Muscle of arm (tissue), 12 donors: Measurements from ENCODE around the gene PCDHB7. TPM values are rescaled to one million over a fixed set of nuclear protein-coding genes. Genes with fewer than 3 reads are reported as not detected.
"Not testable (repeated sequence)": the region's sequence is repeated elsewhere in the genome, so short reads cannot be mapped to it uniquely, and the experiment has no call there.

ENCODE experiments used
- DNase-seq: peaks from one replicate; pipeline ENCODE4 v3.0.0-alpha.2; 2013
- polyA plus RNA-seq, 12 donors: library from polyadenylated mRNA; unstranded; fragments of 120-200 nt; gene quantifications; one replicate each; pipeline ENCODE4 v1.2.1, GENCODE V29; 2013; ENCODE audit not compliant: insufficient read length in 12 of 12

Gene PCDHB7
- polyA plus RNA-seq, 12 donors, result 1.8 to 3.3 (median 2.4) TPM; not detected in 1

- DNase-seq, result not testable (repeated sequence)
Observed at GRCh38 chr5:141177577-141178191, 5.2 kb downstream of the PCDHB7 start, which contains the start of gene PCDHB8. TSS of gene PCDHB8 (plus strand) at chr5:141177790. CDS start at chr5:141178035, 245 bp downstream.

DNA sequence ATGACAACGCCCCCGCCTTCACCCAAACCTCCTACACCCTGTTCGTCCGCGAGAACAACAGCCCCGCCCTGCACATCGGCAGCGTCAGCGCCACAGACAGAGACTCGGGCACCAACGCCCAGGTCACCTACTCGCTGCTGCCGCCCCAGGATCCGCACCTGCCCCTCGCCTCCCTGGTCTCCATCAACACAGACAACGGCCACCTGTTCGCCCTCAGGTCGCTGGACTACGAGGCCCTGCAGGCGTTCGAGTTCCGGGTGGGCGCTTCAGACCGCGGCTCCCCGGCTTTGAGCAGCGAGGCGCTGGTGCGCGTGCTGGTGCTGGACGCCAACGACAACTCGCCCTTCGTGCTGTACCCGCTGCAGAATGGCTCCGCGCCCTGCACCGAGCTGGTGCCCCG, 6.9 kb downstream of the PCDHB7 start:
- not testable (repeated sequence) for DNase-seq

GRCh38 chr5:141179876-141180275, 7.4 kb downstream of the PCDHB7 start:
- DNase-seq, result not testable (repeated sequence)

- DNase-seq, result no peak
Observed at GRCh38 chr5:141180313-141180712, 7.9 kb downstream of the PCDHB7 start.

- no peak for DNase-seq
Observed at GRCh38 chr5:141182248-141182647, 9.8 kb downstream of the PCDHB7 start, which contains the start of gene PCDHB16. TSS of gene PCDHB16 (plus strand) at chr5:141182387. CDS start at chr5:141182560, 173 bp downstream.

DNA sequence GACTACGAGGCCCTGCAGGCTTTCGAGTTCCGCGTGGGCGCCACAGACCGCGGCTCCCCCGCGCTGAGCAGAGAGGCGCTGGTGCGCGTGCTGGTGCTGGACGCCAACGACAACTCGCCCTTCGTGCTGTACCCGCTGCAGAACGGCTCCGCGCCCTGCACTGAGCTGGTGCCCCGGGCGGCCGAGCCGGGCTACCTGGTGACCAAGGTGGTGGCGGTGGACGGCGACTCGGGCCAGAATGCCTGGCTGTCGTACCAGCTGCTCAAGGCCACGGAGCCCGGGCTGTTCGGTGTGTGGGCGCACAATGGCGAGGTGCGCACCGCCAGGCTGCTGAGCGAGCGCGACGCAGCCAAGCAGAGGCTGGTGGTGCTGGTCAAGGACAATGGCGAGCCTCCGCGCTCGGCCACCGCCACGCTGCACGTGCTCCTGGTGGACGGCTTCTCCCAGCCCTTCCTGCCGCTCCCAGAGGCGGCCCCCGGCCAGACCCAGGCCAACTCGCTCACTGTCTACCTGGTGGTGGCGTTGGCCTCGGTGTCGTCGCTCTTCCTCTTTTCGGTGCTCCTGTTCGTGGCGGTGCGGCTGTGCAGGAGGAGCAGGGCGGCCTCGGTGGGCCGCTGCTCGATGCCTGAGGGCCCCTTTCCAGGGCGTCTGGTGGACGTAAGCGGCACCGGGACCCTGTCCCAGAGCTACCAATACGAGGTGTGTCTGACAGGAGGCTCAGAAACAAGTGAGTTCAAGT, 11.8 kb downstream of the PCDHB7 start:
- not testable (repeated sequence) for DNase-seq

DNA sequence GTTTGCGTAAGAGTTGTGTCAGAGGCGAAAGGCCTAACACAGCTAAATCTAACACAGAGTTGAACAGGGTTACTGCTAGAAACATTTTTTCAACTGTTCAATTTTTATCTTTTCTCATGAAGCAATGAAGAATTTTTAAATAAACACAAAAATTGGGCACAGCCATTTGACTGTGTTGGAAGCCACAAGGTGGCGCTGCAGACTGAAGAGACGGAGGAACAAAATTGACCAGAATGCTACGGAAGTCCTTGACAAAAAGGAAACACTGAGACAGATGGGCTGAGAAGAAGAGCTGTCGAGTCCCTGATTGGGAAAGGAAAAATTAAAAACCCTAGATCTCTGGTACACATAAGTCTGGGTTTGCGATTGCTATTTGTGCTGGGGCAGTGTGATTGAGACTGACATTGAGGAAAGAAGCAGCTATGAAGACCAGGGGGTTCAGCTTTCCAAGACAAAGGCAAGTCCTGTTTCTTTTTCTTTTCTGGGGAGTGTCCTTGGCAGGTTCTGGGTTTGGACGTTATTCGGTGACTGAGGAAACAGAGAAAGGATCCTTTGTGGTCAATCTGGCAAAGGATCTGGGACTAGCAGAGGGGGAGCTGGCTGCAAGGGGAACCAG, 14.6 kb downstream of the PCDHB7 start, which contains the start of gene PCDHB9:
PCDHB9 (plus strand) TSS at position 265 of the 616 bp plus-strand sequence; CDS start at position 423, 158 bp downstream.
- DNase-seq, result no peak

DNA sequence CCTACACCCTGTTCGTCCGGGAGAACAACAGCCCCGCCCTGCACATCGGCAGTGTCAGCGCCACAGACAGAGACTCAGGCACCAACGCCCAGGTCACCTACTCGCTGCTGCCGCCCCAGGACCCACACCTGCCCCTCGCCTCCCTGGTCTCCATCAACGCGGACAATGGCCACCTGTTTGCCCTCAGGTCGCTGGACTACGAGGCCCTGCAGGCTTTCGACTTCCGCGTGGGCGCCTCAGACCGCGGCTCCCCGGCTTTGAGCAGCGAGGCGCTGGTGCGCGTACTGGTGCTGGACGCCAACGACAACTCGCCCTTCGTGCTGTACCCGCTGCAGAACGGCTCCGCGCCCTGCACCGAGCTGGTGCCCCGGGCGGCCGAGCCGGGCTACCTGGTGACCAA, 16.2 kb downstream of the PCDHB7 start:
- not testable (repeated sequence) for DNase-seq

- not testable (repeated sequence) for DNase-seq
Observed at GRCh38 chr5:141189131-141189530, 16.7 kb downstream of the PCDHB7 start.

GRCh38 chr5:141192110-141192725, 19.8 kb downstream of the PCDHB7 start, which contains the start of gene PCDHB10:
TSS of gene PCDHB10 (plus strand) at chr5:141192353. CDS start at chr5:141192553, 200 bp downstream.
- no peak for DNase-seq

DNA sequence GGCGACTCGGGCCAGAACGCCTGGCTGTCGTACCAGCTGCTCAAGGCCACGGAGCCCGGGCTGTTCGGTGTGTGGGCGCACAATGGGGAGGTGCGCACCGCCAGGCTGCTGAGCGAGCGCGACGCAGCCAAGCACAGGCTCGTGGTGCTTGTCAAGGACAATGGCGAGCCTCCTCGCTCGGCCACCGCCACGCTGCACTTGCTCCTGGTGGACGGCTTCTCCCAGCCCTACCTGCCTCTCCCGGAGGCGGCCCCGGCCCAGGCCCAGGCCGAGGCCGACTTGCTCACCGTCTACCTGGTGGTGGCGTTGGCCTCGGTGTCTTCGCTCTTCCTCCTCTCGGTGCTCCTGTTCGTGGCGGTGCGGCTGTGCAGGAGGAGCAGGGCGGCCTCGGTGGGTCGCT, 21.9 kb downstream of the PCDHB7 start:
- DNase-seq, result not testable (repeated sequence)

DNA sequence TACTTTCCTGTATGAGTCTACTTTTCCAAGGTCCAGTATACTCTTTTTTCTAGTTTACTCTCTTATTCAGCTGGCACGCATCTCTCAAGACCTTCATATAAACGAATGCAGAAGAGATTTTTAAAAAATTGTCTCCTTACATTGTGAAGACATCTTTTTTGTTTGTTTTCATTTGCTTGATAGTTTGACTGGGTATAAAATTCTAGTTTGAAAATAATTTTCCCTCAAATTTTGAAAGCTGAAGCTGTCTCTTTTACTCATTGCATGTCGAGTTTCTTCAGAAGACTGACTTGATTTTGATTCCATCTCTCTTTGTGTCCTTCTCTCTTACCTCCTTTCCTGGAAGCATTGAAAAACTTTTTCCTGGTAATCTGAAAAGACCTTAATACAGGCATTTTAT, 23.9 kb downstream of the PCDHB7 start:
- DNase-seq, result no peak

DNA sequence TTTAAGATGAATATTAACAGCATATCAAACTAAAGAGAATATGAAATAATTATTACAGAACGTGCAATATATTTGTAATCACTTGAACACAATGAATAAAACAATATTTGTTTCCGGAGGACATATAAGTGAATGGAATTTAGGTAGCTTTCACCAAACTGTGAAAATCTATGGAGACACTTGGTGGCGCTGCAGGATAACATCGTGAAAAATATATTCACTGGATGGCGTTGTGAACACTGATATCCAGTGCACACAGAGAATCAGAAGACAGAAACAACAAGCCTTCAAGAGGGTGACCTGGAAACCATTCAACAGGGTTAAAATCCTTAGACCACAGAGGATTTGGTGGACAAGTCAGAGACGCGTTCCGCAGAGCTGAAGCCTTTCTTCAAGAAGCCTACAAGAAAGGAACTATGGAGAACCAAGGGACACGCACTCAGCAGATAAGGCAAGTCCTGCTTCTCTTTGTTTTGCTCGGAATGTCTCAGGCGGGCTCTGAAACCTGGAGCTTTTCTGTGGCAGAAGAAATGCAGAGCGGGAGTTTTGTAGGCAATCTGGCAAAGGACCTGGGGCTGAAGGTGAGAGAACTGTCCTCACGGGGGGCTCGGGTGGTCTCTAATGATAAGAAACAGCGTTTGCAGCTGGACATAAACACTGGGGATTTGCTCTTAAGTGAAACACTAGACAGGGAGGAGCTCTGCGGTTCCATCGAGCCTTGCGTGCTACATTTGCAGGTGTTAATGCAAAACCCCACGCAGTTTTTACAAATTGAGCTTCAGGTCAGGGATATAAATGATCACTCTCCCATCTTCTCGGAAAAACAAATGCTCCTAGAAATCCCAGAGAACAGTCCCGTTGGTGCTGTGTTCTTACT, 27.2 kb downstream of the PCDHB7 start, which contains the start of gene PCDHB11:
PCDHB11 (plus strand) TSS at position 269 of the 877 bp plus-strand sequence; CDS start at position 417, 148 bp downstream.
- DNase-seq, result no peak

DNA sequence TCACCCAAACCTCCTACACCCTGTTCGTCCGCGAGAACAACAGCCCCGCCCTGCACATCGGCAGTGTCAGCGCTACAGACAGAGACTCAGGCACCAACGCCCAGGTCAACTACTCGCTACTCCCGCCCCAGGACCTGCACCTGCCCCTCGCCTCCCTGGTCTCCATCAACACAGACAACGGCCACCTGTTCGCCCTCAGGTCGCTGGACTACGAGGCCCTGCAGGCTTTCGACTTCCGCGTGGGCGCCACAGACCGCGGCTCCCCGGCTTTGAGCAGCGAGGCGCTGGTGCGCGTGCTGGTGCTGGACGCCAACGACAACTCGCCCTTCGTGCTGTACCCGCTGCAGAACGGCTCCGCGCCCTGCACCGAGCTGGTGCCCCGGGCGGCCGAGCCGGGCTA, 28.7 kb downstream of the PCDHB7 start:
- not testable (repeated sequence) for DNase-seq

DNA sequence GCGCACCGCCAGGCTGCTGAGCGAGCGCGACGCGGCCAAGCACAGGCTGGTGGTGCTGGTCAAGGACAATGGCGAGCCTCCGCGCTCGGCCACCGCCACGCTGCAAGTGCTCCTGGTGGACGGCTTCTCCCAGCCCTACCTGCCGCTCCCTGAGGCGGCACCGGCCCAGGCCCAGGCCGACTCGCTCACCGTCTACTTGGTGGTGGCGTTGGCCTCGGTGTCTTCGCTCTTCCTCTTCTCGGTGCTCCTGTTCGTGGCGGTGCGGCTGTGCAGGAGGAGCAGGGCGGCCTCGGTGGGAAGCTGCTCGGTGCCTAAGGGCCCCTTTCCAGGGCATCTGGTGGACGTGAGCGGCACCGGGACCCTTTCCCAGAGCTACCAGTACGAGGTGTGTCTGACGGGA, 29.2 kb downstream of the PCDHB7 start:
- DNase-seq, result not testable (repeated sequence)

DNA sequence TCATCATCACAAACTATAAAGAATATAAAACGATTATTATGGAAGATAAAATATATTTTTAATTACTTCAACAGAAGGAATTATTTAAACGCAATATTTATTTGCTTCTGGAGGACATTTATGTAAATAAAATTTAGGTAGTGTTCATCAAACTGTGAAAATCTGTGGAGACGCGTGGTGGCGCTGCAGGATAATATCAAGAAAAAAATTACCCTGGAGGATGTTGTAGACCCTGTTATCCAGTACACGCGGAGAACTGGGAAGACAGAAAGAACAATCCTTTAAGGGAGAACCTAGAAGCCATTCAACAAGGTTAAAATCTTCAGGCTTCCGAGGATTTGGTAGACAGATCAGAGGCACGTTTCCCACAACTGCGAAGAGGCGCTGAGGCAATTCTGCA, 36.0 kb downstream of the PCDHB7 start, which contains the start of gene PCDHB12:
PCDHB12 (plus strand) TSS at position 242 of the 400 bp plus-strand sequence. CDS start 189 bp downstream, outside the sequence.
- no peak for DNase-seq

DNA sequence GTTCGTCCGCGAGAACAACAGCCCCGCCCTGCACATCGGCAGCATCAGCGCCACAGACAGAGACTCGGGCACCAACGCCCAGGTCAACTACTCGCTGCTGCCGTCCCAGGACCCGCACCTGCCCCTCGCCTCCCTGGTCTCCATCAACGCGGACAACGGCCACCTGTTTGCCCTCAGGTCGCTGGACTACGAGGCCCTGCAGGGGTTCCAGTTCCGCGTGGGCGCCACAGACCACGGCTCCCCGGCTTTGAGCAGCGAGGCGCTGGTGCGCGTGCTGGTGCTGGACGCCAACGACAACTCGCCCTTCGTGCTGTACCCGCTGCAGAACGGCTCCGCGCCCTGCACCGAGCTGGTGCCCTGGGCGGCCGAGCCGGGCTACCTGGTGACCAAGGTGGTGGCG, 37.8 kb downstream of the PCDHB7 start:
- DNase-seq, result not testable (repeated sequence)

GRCh38 chr5:141210849-141211248, 38.4 kb downstream of the PCDHB7 start:
- not testable (repeated sequence) for DNase-seq

DNA sequence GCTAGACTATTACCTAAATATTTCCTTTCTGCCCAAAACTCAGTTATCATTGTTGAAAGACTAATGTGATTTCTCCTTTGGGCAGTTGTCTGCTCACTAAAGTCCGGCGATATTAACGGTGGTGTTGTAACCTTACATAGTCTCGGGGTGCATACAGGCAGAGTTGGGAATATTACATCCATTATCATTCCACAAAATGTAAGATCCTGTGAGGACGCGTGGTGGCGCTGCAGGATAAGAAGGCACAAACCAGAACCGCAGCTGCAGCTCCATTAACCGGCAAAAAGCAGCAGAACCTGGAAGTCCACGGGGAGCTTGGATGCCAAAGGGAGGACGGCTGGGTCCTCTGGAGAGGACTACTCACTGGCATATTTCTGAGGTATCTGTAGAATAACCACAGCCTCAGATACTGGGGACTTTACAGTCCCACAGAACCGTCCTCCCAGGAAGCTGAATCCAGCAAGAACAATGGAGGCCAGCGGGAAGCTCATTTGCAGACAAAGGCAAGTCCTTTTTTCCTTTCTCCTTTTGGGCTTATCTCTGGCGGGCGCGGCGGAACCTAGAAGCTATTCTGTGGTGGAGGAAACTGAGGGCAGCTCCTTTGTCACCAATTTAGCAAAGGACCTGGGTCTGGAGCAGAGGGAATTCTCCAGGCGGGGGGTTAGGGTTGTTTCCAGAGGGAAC, 41.4 kb downstream of the PCDHB7 start, which contains the start of gene PCDHB13:
PCDHB13 (plus strand) TSS at position 264 of the 684 bp plus-strand sequence; CDS start at position 469, 205 bp downstream.
- not testable (repeated sequence) for DNase-seq

DNA sequence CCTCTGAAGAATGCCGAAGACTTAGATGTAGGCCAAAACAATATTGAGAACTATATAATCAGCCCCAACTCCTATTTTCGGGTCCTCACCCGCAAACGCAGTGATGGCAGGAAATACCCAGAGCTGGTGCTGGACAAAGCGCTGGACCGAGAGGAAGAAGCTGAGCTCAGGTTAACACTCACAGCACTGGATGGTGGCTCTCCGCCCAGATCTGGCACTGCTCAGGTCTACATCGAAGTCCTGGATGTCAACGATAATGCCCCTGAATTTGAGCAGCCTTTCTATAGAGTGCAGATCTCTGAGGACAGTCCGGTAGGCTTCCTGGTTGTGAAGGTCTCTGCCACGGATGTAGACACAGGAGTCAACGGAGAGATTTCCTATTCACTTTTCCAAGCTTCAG, 42.1 kb downstream of the PCDHB7 start:
- DNase-seq, result not testable (repeated sequence)
